ENCODE results near the gene ILKAP. TPM values are rescaled to one million over a fixed set of nuclear protein-coding genes. Genes with fewer than 3 reads are reported as not detected.

Gene ILKAP
- 39.2 to 43.3 TPM (median 40.5 TPM) in 5 replicates for total RNA-seq (2022; extraction: Qiagen RNA extraction)

GRCh38 chr2:238203094-238203972, at the start of gene ILKAP:
TSS of gene ILKAP (minus strand) at chr2:238203695. CDS start at chr2:238203553, 142 bp downstream.

GRCh38 chr2:238239863-238240756, 36.6 kb upstream of the ILKAP start, which contains the start of gene HES6:
TSS of gene HES6 (minus strand) at chr2:238240038. CDS start at chr2:238239905, 133 bp downstream.

GRCh38 chr2:238158509-238159070, 44.9 kb downstream of the ILKAP start, which contains the start of gene ERFE:
TSS of gene ERFE (plus strand) at chr2:238158970. CDS start at chr2:238159008, 38 bp downstream.

GRCh38 chr2:238138331-238139195, 64.9 kb downstream of the ILKAP start, which contains the start of gene KLHL30:
TSS of gene KLHL30 (plus strand) at chr2:238138668. CDS start at chr2:238140755, 2,087 bp downstream.

Other genes starting within 250 kb of the ILKAP start
- 46.8 to 54.0 TPM (median 49.0 TPM) in 5 replicates for gene UBE2F, start 236.7 kb downstream of the ILKAP start, total RNA-seq (2022; extraction: Qiagen RNA extraction)
- gene SCLY, start 142.7 kb downstream of the ILKAP start, total RNA-seq (2022; extraction: Qiagen RNA extraction), result 20.0 to 25.8 TPM (median 22.6 TPM) in 5 replicates
- gene ESPNL, start 103.4 kb downstream of the ILKAP start, total RNA-seq (2022; extraction: Qiagen RNA extraction), result 0.12 to 0.36 TPM (median 0.22 TPM) in 5 replicates
- 0.12 to 0.24 TPM (median 0.16 TPM) in 5 replicates for gene KLHL30, start 65.0 kb downstream of the ILKAP start, total RNA-seq (2022; extraction: Qiagen RNA extraction)
- 5.1 to 10.4 TPM (median 7.6 TPM) in 5 replicates for gene ERFE, start 44.7 kb downstream of the ILKAP start, total RNA-seq (2022; extraction: Qiagen RNA extraction)
- 7.7 to 16.1 TPM (median 15.7 TPM) in 5 replicates for gene HES6, start 36.3 kb upstream of the ILKAP start, total RNA-seq (2022; extraction: Qiagen RNA extraction)
- 3.1 to 6.1 TPM (median 4.6 TPM) in 5 replicates for gene PER2, start 84.9 kb upstream of the ILKAP start, total RNA-seq (2022; extraction: Qiagen RNA extraction)
- 9.3 to 14.3 TPM (median 13.2 TPM) in 5 replicates for gene TRAF3IP1, start 116.8 kb upstream of the ILKAP start, total RNA-seq (2022; extraction: Qiagen RNA extraction)
- 37.7 to 64.2 TPM (median 57.6 TPM) in 5 replicates for gene ASB1, start 223.2 kb upstream of the ILKAP start, total RNA-seq (2022; extraction: Qiagen RNA extraction)

All from A549 treated with CORT108297 at 1 μM for 4 hours (cell line).